HS-27A (cell line): ENCODE measurements around the gene DEPDC4.

Experiments used
- DNase-seq: peaks from one replicate; pipeline ENCODE4 v3.0.0-alpha.2; 2012; ENCODE audit warnings: low read depth, missing footprints

The DEPDC4 gene

DNA sequence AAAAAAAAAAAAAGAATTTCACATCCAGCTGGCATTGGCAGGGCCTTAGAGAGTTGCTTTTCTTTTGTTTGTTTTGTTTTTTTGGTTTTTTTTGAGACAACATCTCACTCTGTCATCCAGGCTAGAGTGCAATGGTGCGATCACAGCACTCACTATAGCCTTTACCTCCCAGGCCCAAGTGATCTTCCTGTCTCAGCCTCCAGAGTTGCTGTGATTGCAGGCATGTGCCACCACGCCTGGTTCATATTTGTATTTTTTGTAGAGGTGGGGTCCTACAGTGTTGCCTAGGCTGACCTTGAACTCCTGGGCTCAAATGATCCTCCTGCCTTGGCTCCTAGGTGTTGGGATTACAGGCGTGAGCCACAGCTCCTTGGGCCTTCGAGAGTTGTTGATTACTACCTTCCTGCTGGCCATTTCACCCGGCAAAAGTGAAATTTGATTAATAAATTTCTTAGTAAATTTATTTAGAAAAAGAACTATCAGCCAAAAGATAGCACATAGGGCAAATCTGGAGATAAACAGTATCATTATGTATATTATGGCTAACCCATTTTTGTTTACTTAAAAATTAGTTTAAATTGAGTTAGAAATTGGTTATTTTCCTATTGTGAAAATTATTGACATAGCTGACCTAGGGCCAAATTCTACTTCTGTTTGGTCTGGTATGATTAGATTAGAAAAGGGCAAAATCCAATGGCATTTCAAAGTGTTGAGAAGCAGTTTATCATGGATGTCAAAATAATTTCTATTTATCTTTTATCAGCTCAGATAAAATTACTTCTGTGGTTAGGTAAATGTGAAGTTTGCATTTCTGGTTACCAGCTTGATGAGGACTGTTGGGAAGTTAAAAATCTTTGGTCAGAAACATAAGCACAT lies 53.6 kb downstream of the DEPDC4 start:
- no peak for DNase-seq

DNA sequence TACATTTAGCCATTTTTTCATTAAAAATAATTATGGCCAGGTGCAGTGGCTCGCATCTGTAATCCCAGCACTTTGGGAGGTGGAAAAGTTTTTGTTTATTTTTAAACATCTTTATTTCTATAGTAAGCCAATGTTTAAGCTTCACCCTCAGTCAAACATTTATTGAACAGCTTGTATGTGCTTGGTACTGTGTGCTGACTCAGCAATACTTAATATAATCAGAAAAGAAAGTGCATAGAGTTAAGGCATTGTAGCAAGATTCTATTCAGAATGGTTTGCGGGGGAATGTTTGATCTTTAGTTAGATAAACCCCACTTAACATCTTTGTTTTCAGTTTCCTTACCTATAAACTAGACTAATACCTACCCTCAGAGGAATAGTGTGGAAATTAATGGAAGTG lies 55.2 kb downstream of the DEPDC4 start:
- DNase-seq, result no peak

DNA sequence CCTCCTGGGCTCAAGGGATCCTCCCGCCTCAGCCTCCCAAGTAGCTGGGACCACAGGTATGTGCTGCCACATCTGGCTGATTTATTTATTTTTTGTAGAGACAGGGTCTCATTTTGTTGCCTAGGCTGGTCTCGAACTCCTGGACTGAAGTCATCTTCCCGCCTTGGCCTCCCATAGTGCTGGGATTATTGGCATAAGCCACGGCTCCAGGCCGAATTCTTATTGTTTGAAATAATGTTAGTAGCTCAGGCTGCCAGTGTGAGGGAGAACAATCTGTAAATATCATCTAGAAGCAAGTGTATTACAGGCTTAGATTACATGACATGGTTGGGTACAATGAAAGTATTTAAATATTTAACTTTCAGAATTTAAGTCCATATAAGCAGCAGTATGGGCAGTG lies 58.0 kb downstream of the DEPDC4 start:
- DNase-seq, result no peak

DNA sequence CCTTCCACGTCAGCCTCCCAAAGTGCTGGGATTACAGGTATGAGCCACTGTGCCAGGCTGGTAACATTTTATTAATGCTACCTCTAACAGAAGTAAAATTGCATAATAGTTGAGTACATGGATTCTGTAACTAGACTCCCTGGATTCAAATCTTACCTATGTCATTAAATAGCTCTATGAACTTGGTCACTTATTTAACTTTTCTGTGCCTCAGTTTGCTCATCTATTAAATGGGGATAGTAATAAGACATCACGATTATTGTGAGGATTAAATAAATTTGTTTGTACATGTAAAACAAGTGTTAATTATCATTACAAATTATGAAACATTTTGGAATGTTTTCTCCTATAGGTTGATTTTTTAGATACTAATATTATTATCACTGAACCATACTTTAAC lies 59.6 kb downstream of the DEPDC4 start:
- DNase-seq, result no peak

DNA sequence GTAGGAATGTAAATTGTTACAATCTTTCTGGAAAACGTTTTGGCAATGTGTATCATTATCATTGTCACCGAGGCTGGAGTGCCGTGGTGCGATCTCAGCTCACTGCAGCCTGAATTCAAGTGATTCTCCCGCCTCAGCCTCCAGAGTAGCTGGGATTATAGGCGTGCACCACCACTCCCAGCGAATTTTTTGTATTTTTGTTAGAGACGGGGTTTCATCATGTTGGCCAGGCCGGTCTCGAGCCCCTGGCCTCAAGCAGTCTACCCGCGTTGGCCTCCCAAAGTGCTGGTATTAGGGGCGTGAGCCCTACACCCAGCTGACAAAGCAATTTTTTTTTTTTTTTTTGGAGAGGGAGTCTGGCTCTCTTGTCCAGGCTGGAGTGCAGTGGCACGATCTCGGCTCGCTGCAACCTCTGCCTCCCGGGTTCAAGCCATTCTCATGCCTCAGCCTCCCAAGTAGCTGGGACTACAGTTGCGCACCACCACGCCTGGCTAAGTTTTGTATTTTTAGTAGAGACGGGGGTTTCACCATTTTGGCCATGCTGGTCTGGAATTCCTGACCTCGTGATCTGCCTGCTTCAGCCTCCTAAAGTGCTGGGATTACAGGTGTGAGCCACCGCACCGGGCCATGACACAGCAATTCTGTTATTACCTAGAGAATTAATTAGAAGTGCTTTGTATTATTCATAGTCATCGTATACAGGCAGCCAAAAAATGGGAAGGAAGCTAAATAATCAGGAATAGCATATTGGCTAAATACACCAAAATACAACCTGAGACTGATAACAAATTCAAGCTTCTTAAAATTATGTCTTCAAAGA lies 65.1 kb downstream of the DEPDC4 start:
- DNase-seq, result no peak

DNA sequence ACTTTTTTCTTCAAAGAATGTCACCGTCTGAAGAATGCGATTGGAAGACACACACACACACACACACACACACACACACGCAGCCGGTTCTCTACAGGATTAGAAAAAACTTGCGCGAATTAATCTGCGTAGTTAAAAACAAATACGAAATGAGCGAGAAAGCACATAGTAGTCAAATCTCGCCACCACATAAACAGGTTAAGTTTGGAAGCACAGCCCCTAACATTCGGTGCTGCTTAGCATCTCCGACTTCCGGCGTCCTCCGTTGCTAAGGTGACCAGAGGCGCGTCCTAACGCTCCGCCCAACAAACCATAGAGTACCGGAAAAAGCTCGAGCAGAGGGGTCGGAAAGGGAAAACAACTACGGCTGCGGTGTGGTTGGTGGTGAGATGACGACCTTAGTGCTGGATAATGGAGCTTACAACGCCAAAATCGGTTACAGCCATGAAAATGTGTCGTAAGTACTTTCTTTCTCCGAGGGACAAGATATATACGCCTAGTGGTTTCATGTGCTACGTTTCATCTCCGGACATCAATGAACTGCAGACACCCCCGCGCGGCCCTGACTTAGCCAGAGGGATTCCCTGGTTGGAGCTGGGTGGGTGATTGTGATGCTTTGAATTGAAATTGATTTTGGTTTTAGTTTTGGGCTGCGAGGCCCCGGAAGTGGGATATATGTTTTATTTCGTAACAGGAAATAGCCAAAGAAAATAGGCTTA lies 66.3 kb downstream of the DEPDC4 start, which contains the start of gene ACTR6:
Gene ACTR6, plus strand, starts transcription at position 353 of the 719 bp plus-strand sequence. Its CDS starts 37 bp downstream, at position 390.
- DNase-seq, result peak; percentile 83

DNA sequence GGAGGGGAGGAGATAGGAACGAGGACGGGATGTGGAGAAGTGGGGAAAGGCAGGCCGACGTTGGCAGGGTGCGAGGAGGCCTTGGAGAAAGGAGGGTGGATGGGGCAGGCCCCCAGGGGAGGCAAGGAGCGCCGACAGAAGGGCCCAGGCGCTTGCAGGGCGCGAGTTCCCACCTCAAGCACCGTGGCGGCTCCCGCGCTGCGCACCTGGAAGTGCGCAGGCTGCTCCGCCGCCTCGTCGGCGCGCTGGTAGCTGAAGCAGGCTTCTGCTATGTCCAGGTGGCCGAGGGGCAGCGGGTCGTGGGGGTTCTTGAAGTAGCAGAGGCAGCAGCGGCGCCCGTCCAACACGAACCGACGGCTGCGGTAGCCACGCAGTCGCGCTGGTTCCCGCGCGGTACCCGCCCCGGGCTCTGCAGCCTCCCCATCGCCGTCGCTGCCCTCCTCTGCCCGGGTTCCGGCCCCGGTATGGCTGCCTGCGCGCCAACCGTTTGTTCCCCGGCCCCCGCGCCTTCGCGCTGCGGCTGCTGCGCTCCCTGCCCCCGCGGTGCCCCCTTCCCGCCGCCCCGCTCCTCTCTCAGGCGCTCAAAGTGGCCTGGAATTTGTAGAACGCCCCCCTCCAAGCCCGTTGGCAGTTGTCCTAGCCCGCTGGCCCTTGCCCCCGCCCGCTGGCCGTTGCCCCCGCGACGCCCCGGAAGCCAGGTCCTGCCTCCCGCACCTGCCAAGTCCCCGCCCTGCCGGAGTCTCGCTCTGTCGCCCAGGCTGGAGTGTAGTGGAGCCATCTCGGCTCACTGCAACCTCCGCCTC lies 67.3 kb downstream of the DEPDC4 start:
- DNase-seq, result no peak

DNA sequence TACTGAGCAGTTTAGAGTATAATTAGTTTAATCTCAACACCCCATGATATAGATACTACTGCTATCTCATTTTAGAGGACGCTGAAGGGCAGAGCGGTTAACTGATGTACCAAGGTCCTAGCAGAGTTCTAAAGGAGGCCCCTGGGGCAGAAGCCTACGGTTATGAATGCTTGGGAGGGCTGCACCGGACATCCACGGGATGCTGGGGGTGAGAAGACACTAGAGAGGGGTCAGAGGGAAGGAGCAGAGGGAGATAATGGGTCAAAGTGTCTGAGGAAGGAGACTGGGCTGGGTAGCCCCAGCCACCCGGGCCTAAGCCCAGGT lies 67.9 kb downstream of the DEPDC4 start:
- DNase-seq, result no peak

DNA sequence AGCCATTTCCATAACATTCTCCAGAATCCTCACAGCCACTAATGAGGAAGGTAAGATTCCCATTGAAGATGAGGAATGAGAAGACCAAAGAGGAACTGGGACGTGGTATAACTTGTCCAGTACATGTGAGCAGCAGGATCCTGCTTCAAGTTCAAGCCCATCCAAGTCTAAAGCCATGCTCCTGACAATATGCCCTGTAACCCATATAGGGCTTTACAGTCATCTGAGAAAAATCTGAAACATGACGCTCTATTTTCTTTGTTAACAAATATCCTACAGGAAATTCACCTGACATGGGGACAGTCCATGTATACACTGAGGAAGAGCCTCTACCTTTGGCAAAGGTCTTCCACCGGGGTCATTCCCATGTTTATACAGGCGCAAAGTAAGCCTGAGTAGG lies 69.4 kb downstream of the DEPDC4 start:
- DNase-seq, result no peak

DNA sequence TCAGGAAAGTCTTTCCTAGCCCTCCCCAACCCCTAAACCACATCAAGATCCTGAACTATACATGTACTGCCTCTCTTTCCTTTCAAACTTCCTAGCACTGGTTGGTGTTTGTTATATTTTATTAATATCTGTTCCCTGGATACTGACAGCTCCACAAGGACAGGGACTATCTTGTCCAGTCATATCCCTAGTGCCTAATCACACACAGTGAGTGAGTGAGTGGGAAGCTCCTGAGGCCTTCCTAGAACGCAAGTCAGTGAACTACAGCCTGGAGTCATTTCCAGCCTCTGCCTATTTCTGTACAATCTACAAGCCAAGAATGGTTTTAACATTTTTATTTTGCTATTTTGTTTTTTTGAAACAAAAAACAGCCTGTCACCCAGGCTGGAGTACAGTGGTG lies 73.8 kb downstream of the DEPDC4 start:
- no peak for DNase-seq
